B cell (primary cell): ENCODE measurements around the gene TMEM52B.

ENCODE experiments used
- CTCF ChIP-seq: fragments of 200-600 bp; IDR thresholded peaks from one replicate; pipeline ENCODE4 v1.8.0; 2022; ENCODE audit warnings: antibody characterized with exemption, mild to moderate bottlenecking
- EZH2 ChIP-seq: IDR thresholded peaks from 2 replicates; pipeline ENCODE4 v1.6.1; 2012; ENCODE audit warnings: borderline replicate concordance, low read depth, mild to moderate bottlenecking, moderate library complexity, low read length; ENCODE audit not compliant: insufficient read depth, poor library complexity, severe bottlenecking

- TF ChIP-seq CTCF (no peak), EZH2 (no peak)
Observed at GRCh38 chr12:10210225-10210624, 31.4 kb downstream of the TMEM52B start.
